Calu3 (cell line): ENCODE measurements around the gene FAM20C. TPM values are rescaled to one million over a fixed set of nuclear protein-coding genes. Genes with fewer than 3 reads are reported as not detected.

Source experiments
- BruUV-seq: library from RNA; stranded (reverse); fragments of 400-500 nt; replicated peaks from 2 replicates; lab custom pipeline; 2021; lab: Mats Ljungman, UMichigan
- CTCF ChIA-PET: fragments of 300-600 bp; sonication (Branson Sonifier 250); formaldehyde crosslinking; loops from one replicate; lab custom pipeline; 2022; ENCODE audit warnings: antibody characterized with exemption; lab: Charles Lee
- DNase-seq: peaks from one replicate; pipeline ENCODE4 v3.0.0; 2022
- H3K27ac Mint-ChIP-seq: one replicate; pipeline ENCODE4 v1.8.0; 2022; ENCODE audit warnings: mixed read lengths; ENCODE audit not compliant: unreplicated experiment
- H3K27me3 Mint-ChIP-seq: one replicate; pipeline ENCODE4 v1.8.0; 2022; ENCODE audit warnings: mixed read lengths; ENCODE audit not compliant: unreplicated experiment
- H3K36me3 Mint-ChIP-seq: one replicate; pipeline ENCODE4 v1.8.0; 2022; ENCODE audit warnings: mild to moderate bottlenecking, moderate library complexity, mixed read lengths; ENCODE audit not compliant: insufficient read depth, unreplicated experiment
- H3K4me1 Mint-ChIP-seq: one replicate; pipeline ENCODE4 v1.8.0; 2022; ENCODE audit warnings: mild to moderate bottlenecking, low read depth, mixed read lengths; ENCODE audit not compliant: unreplicated experiment
- H3K4me3 Mint-ChIP-seq: one replicate; pipeline ENCODE4 v1.8.0; 2022; ENCODE audit warnings: mild to moderate bottlenecking, low read depth, moderate library complexity, mixed read lengths; ENCODE audit not compliant: unreplicated experiment
- H3K9me3 Mint-ChIP-seq: one replicate; pipeline ENCODE4 v1.8.0; 2022; ENCODE audit warnings: low read depth, mixed read lengths; ENCODE audit not compliant: unreplicated experiment
- CTCF ChIP-seq: fragments of 200-600 bp; IDR thresholded peaks from one replicate; pipeline ENCODE4 v1.8.0; 2022; ENCODE audit warnings: antibody characterized with exemption; ENCODE audit not compliant: unreplicated experiment
- intact Hi-C: fragments of 100-400 bp; cut with micrococcal nuclease; formaldehyde crosslinking; loops from one replicate; pipeline ENCODE4 v1.10.0; 2022; ENCODE audit not compliant: unreplicated experiment
- total RNA-seq: library from RNA; stranded (reverse); gene quantifications from 2 replicates; pipeline ENCODE4 v1.2.3, GENCODE V29; 2022

FAM20C gene
- total RNA-seq, 1 experiment from 2014 or later, result 9.1 TPM

GRCh38 chr7:276230-276835 is 84.0 kb downstream of the FAM20C start:
- no peaks in the 10 kb centered on the region for H3K36me3 Mint-ChIP-seq
- H3K9me3 Mint-ChIP-seq, result peaks cover 16% of the 10 kb centered on the region
- CTCF ChIA-PET, result no interaction called here
- no TSS peak for BruUV-seq
- no peak for DNase-seq
- intact Hi-C loops, result loop anchor here (5.0 kb wide), 1 partner anchor 881 kb away; no protein-coding TSS in a partner anchor
- no peak for TF ChIP-seq CTCF
- H3K27ac Mint-ChIP-seq, result no peak overlapping the region
- no peaks in the 10 kb centered on the region for H3K4me1 Mint-ChIP-seq
- no peak overlapping the region for H3K4me3 Mint-ChIP-seq
- H3K27me3 Mint-ChIP-seq, result peaks cover 80% of the 10 kb centered on the region

- H3K9me3 Mint-ChIP-seq, result peaks cover 16% of the 10 kb centered on the region
- H3K36me3 Mint-ChIP-seq, result no peaks in the 10 kb centered on the region
- no peak overlapping the region for H3K27ac Mint-ChIP-seq
- H3K4me1 Mint-ChIP-seq, result no peaks in the 10 kb centered on the region
- intact Hi-C loops, result loop anchor here (5.0 kb wide), 1 partner anchor 880 kb away; no protein-coding TSS in a partner anchor
- TF ChIP-seq CTCF, result no peak
- H3K27me3 Mint-ChIP-seq, result peaks cover 88% of the 10 kb centered on the region
- BruUV-seq, result no TSS peak
- DNase-seq, result no peak
- CTCF ChIA-PET, result no interaction called here
- no peak overlapping the region for H3K4me3 Mint-ChIP-seq
Observed at GRCh38 chr7:277228-277627, 84.9 kb downstream of the FAM20C start.

GRCh38 chr7:278081-278480 is 85.7 kb downstream of the FAM20C start:
- CTCF ChIA-PET, result no interaction called here
- Mint-ChIP-seq H3K27ac (no peak overlapping the region), H3K4me3 (no peak overlapping the region), H3K4me1 (no peaks in the 10 kb centered on the region), H3K9me3 (peaks cover 16% of the 10 kb centered on the region), H3K36me3 (no peaks in the 10 kb centered on the region), H3K27me3 (peaks cover 89% of the 10 kb centered on the region)
- no peak for DNase-seq
- TF ChIP-seq CTCF, result no peak
- intact Hi-C loops, result loop anchor here (5.0 kb wide), 1 partner anchor 879 kb away; no protein-coding TSS in a partner anchor
- no TSS peak for BruUV-seq

GRCh38 chr7:279821-280220 is 87.5 kb downstream of the FAM20C start:
- intact Hi-C loops, result loop anchor here (5.0 kb wide), 1 partner anchor 877 kb away; no protein-coding TSS in a partner anchor
- TF ChIP-seq CTCF, result no peak
- CTCF ChIA-PET, result no interaction called here
- H3K4me1 Mint-ChIP-seq, result peaks cover 5% of the 10 kb centered on the region
- no TSS peak for BruUV-seq
- no peaks in the 10 kb centered on the region for H3K36me3 Mint-ChIP-seq
- H3K27me3 Mint-ChIP-seq, result peaks cover 89% of the 10 kb centered on the region
- DNase-seq, result no peak
- no peak overlapping the region for H3K27ac Mint-ChIP-seq
- H3K4me3 Mint-ChIP-seq, result no peak overlapping the region
- peaks cover 8% of the 10 kb centered on the region for H3K9me3 Mint-ChIP-seq
